Peyer's patch (tissue), 4 donors: Measurements from ENCODE around the gene AGR3. TPM values are rescaled to one million over a fixed set of nuclear protein-coding genes. Genes with fewer than 3 reads are reported as not detected.

Source experiments
- DNase-seq, 3 donors: peaks; one replicate each; pipeline ENCODE4 v3.0.0-alpha.2; 2017 to 2019
- H3K27ac ChIP-seq, 4 donors: fragments of 200-600 bp; sonication (generic); one replicate each; pipeline ENCODE4 v1.5.1; 2016 to 2019
- H3K27me3 ChIP-seq, 2 donors: fragments of 200-600 bp; sonication (generic); one replicate each; pipeline ENCODE4 v1.5.1; 2019
- H3K36me3 ChIP-seq, 3 donors: fragments of 200-600 bp; sonication (generic); one replicate each; pipeline ENCODE4 v1.5.1; 2016 to 2019
- H3K4me1 ChIP-seq, 4 donors: fragments of 200-600 bp; sonication (generic); one replicate each; pipeline ENCODE4 v1.5.1; 2016 to 2019
- H3K4me3 ChIP-seq, 4 donors: fragments of 200-600 bp; sonication (generic); 1 replicate in 3 of 4; 2 replicates in 1 of 4; pipeline ENCODE4 v1.5.1; 2016 to 2019; ENCODE audit warnings: mild to moderate bottlenecking in 1 of 4
- H3K9me3 ChIP-seq, 4 donors: fragments of 200-600 bp; sonication (generic); one replicate each; pipeline ENCODE4 v1.5.1; 2016 to 2019; ENCODE audit warnings: mild to moderate bottlenecking in 1 of 4
- CTCF ChIP-seq, 6 experiments: fragments of 450-650 bp in 4 of 6; fragments of 200-600 bp in 2 of 6; sonication (generic) in 1 of 6; IDR thresholded peaks; one replicate each; pipeline ENCODE4 v1.5.1; 2017 to 2019; ENCODE audit warnings: antibody characterized with exemption in 6 of 6, mild to moderate bottlenecking in 3 of 6, moderate library complexity in 1 of 6
- POLR2A ChIP-seq, 2 donors: fragments of 450-650 bp; IDR thresholded peaks; one replicate each; pipeline ENCODE4 v1.5.1; 2017; ENCODE audit warnings: antibody characterized with exemption in 2 of 2, mild to moderate bottlenecking in 2 of 2, moderate library complexity in 2 of 2
- total RNA-seq, 4 donors: library from RNA; depleted of rRNA; stranded (reverse); fragments of >200 nt; gene quantifications; one replicate each; pipeline ENCODE4 v1.1.0, GENCODE V29; 2016

AGR3 gene
- total RNA-seq, 4 donors from 2014 or later: 24.8 to 241 (median 178) TPM

GRCh38 chr7:16851829-16852228 lies 30.0 kb downstream of the AGR3 start:
- H3K27ac ChIP-seq: no peak overlapping the region
- H3K4me1 ChIP-seq: peaks cover 0 to 7% (median 0%) of the 10 kb centered on the region in 4 donors
- peaks cover 0 to 7% (median 0%) of the 10 kb centered on the region in 3 donors for H3K36me3 ChIP-seq
- no peak overlapping the region for H3K4me3 ChIP-seq
- H3K9me3 ChIP-seq: no peaks in the 10 kb centered on the region
- DNase-seq: no peak
- no peak for TF ChIP-seq CTCF (IDR thresholded peaks at IDR 0.05)
- TF ChIP-seq POLR2A (IDR thresholded peaks at IDR 0.05): no peak
- no peaks in the 10 kb centered on the region for H3K27me3 ChIP-seq

- no peaks in the 10 kb centered on the region for H3K27me3 ChIP-seq
- no peaks in the 10 kb centered on the region for H3K9me3 ChIP-seq
- peaks cover 0 to 7% (median 0%) of the 10 kb centered on the region in 3 donors for H3K36me3 ChIP-seq
- H3K4me3 ChIP-seq: no peak overlapping the region
- H3K4me1 ChIP-seq: peaks cover 0 to 7% (median 0%) of the 10 kb centered on the region in 4 donors
- H3K27ac ChIP-seq: no peak overlapping the region
- TF ChIP-seq CTCF (IDR thresholded peaks at IDR 0.05) (no peak), POLR2A (IDR thresholded peaks at IDR 0.05) (no peak)
- DNase-seq: no peak
These were observed 30.9 kb downstream of the AGR3 start for GRCh38 chr7:16850614-16851466.

- no peak for TF ChIP-seq POLR2A (IDR thresholded peaks at IDR 0.05)
- TF ChIP-seq CTCF (IDR thresholded peaks at IDR 0.05): no peak
- Histone ChIP-seq H3K27me3 (no peaks in the 10 kb centered on the region), H3K27ac (no peak overlapping the region), H3K36me3 (no peaks in the 10 kb centered on the region), H3K4me1 (peaks cover 0 to 7% (median 0%) of the 10 kb centered on the region in 4 donors), H3K9me3 (no peaks in the 10 kb centered on the region), H3K4me3 (no peak overlapping the region)
- no peak for DNase-seq
These were observed 32.3 kb downstream of the AGR3 start for GRCh38 chr7:16849296-16850148.

- H3K27ac ChIP-seq: peak overlapping the region in 2 of 4 donors; percentile 8 to 25
- DNase-seq: peak in 1 of 3 donors; percentile 65
- TF ChIP-seq CTCF (IDR thresholded peaks at IDR 0.05) (no peak), POLR2A (IDR thresholded peaks at IDR 0.05) (no peak)
These were observed 34.4 kb downstream of the AGR3 start for GRCh38 chr7:16847381-16847860.

GRCh38 chr7:16846601-16847165 lies 35.1 kb downstream of the AGR3 start:
- TF ChIP-seq CTCF (IDR thresholded peaks at IDR 0.05) (no peak), POLR2A (IDR thresholded peaks at IDR 0.05) (no peak)
- DNase-seq: no peak
- H3K27ac ChIP-seq: no peak overlapping the region

More at GRCh38 chr7:16847381-16847860, 34.4 kb downstream of the AGR3 start:
- Histone ChIP-seq H3K9me3 (no peaks in the 10 kb centered on the region), H3K36me3 (no peaks in the 10 kb centered on the region), H3K27me3 (no peaks in the 10 kb centered on the region), H3K4me3 (no peak overlapping the region), H3K4me1 (peaks cover 0 to 7% (median 0%) of the 10 kb centered on the region in 4 donors)

More at GRCh38 chr7:16846601-16847165, 35.1 kb downstream of the AGR3 start:
- Histone ChIP-seq H3K27me3 (no peaks in the 10 kb centered on the region), H3K4me3 (no peak overlapping the region), H3K36me3 (no peaks in the 10 kb centered on the region), H3K9me3 (no peaks in the 10 kb centered on the region), H3K4me1 (peaks cover 0 to 2% (median 0%) of the 10 kb centered on the region in 4 donors)
